Measurements from ENCODE around the gene CRHR2.

Gene CRHR2

GRCh38 chr7:30618080-30618676 lies 64.1 kb downstream of the CRHR2 start:
- DNase-seq (ENCODE audit: low spot score): no peak

- no peak for DNase-seq (ENCODE audit: low spot score)
Observed at GRCh38 chr7:30617359-30617758, 64.9 kb downstream of the CRHR2 start.

GRCh38 chr7:30616318-30616717 lies 65.9 kb downstream of the CRHR2 start:
- DNase-seq (ENCODE audit: low spot score): no peak

GRCh38 chr7:30613366-30614325 lies 68.6 kb downstream of the CRHR2 start:
- no peak for DNase-seq (ENCODE audit: low spot score)

GRCh38 chr7:30612658-30613265 lies 69.5 kb downstream of the CRHR2 start:
- DNase-seq (ENCODE audit: low spot score): no peak

GRCh38 chr7:30605832-30606231 lies 76.4 kb downstream of the CRHR2 start:
- no peak for DNase-seq (ENCODE audit: low spot score)

GRCh38 chr7:30604901-30605300 lies 77.4 kb downstream of the CRHR2 start:
- no peak for DNase-seq (ENCODE audit: low spot score)
